OCI-LY3 (cell line): ENCODE results near the gene TMCO1.

Source experiments
- EZH2phosphoT487 ChIP-seq: fragments of 200-600 bp; shearing (Covaris generic); IDR thresholded peaks from 2 replicates; pipeline ENCODE4 v1.6.1; 2018; ENCODE audit warnings: antibody characterized with exemption, mixed run types, low read depth
- TF ChIP-seq, protein P1 (sequence below): fragments of 200-600, 300-600 bp; sonication (generic); IDR thresholded peaks from 2 replicates; pipeline ENCODE4 v1.5.1; 2014; ENCODE audit warnings: antibody characterized with exemption, low read length, low read depth

DNA sequence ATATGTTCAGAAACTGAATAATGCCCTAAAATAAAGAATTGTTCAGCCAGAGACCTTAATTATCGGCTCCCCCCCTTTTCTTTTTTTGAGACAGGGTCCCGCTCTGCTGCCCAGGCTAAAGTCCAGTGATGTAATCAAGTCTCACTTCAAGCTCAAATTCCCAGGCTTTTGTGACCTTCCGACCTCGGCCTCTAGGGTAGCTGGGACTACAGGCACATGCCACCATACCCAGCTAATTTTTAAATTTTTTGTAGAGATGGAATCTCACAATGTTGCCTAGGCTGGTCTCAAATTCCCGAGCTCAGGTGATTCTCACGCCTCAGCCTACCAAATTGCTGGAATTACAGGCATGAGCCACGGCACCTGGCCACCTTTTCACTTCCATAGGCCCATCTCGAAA is 26.5 kb downstream of the TMCO1 start:
- TF ChIP-seq, protein P1, sequence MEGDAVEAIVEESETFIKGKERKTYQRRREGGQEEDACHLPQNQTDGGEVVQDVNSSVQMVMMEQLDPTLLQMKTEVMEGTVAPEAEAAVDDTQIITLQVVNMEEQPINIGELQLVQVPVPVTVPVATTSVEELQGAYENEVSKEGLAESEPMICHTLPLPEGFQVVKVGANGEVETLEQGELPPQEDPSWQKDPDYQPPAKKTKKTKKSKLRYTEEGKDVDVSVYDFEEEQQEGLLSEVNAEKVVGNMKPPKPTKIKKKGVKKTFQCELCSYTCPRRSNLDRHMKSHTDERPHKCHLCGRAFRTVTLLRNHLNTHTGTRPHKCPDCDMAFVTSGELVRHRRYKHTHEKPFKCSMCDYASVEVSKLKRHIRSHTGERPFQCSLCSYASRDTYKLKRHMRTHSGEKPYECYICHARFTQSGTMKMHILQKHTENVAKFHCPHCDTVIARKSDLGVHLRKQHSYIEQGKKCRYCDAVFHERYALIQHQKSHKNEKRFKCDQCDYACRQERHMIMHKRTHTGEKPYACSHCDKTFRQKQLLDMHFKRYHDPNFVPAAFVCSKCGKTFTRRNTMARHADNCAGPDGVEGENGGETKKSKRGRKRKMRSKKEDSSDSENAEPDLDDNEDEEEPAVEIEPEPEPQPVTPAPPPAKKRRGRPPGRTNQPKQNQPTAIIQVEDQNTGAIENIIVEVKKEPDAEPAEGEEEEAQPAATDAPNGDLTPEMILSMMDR: no peak
- no peak for TF ChIP-seq EZH2phosphoT487
